Epithelial cell of esophagus (primary cell): ENCODE results near the gene KRTAP5-1.
"Not testable (repeated sequence)": the region's sequence is repeated elsewhere in the genome, so short reads cannot be mapped to it uniquely, and the experiment has no call there.

Experiments used
- DNase-seq: peaks from one replicate; pipeline ENCODE4 v3.0.0; 2010; ENCODE audit warnings: low read depth
- H3K4me3 ChIP-seq: 2 replicates; pipeline ENCODE4 v1.5.1; 2011; ENCODE audit warnings: mild to moderate bottlenecking, low read length, control low read depth
- CTCF ChIP-seq: IDR thresholded peaks from 2 replicates; pipeline ENCODE4 v1.5.1; 2011; ENCODE audit warnings: low read depth, mild to moderate bottlenecking, low read length, control low read depth, inconsistent platforms; ENCODE audit not compliant: insufficient read depth; ENCODE audit errors: missing control alignments

The KRTAP5-1 gene, protein sequence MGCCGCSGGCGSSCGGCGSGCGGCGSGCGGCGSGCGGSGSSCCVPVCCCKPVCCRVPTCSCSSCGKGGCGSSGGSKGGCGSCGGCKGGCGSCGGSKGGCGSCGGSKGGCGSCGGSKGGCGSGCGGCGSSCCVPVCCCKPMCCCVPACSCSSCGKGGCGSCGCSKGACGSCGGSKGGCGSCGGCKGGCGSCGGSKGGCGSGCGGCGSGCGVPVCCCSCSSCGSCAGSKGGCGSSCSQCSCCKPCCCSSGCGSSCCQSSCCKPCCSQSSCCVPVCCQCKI

DNA sequence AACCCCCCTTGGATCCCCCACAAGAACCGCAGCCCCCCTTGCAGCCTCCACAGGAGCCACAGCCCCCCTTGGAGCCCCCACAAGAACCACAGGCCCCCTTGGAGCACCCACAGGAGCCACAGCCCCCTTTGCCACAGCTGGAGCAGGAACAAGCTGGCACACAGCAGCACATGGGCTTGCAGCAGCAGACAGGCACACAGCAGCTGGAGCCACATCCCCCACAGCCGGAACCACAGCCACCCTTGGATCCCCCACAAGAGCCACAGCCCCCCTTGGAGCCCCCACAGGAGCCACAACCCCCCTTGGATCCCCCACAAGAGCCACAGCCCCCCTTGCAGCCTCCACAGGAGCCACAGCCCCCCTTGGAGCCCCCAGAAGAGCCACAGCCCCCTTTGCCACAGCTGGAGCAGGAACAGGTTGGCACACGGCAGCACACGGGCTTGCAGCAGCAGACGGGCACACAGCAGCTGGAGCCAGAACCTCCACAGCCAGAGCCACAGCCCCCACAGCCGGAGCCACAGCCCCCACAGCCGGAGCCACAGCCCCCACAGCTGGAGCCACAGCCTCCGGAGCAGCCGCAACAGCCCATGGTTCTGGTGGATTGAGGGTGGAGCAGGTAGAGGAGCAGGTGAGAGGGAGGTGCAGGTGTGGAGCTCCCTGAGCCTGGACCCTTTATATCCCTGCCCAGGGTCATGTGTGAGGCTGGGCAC lies at the start of gene KRTAP5-1:
Gene KRTAP5-1 (minus strand): TSS at position 623 of the 710 bp plus-strand sequence. CDS start 34 bp downstream, at position 589.
- DNase-seq, H3K4me3 ChIP-seq: not testable (repeated sequence)

- no peak for DNase-seq
- no peak for TF ChIP-seq CTCF
- no peak overlapping the region for H3K4me3 ChIP-seq
These were observed 48.8 kb upstream of the KRTAP5-1 start for GRCh38 chr11:1633864-1634263.

GRCh38 chr11:1632053-1632714 lies 47.1 kb upstream of the KRTAP5-1 start:
- TF ChIP-seq CTCF: no peak
- no peak for DNase-seq
- no peak overlapping the region for H3K4me3 ChIP-seq

GRCh38 chr11:1631066-1631568 lies 46.0 kb upstream of the KRTAP5-1 start:
- H3K4me3 ChIP-seq: no peak overlapping the region
- no peak for TF ChIP-seq CTCF
- no peak for DNase-seq

DNA sequence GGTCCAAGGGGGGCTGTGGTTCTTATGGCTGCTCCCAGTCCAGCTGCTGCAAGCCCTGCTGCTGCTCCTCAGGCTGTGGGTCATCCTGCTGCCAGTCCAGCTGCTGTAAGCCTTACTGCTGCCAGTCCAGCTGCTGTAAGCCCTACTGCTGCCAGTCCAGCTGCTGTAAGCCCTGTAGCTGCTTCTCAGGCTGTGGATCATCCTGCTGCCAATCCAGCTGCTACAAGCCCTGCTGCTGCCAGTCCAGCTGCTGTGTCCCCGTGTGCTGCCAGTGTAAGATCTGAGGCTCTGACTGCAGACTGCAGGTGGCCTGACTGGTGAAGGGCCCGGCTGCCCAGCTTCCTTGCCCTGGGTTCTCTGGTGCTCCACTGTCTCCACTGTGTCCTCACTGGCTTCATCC lies 45.2 kb upstream of the KRTAP5-1 start:
- H3K4me3 ChIP-seq: no peak overlapping the region
- no peak for DNase-seq
- no peak for TF ChIP-seq CTCF

DNA sequence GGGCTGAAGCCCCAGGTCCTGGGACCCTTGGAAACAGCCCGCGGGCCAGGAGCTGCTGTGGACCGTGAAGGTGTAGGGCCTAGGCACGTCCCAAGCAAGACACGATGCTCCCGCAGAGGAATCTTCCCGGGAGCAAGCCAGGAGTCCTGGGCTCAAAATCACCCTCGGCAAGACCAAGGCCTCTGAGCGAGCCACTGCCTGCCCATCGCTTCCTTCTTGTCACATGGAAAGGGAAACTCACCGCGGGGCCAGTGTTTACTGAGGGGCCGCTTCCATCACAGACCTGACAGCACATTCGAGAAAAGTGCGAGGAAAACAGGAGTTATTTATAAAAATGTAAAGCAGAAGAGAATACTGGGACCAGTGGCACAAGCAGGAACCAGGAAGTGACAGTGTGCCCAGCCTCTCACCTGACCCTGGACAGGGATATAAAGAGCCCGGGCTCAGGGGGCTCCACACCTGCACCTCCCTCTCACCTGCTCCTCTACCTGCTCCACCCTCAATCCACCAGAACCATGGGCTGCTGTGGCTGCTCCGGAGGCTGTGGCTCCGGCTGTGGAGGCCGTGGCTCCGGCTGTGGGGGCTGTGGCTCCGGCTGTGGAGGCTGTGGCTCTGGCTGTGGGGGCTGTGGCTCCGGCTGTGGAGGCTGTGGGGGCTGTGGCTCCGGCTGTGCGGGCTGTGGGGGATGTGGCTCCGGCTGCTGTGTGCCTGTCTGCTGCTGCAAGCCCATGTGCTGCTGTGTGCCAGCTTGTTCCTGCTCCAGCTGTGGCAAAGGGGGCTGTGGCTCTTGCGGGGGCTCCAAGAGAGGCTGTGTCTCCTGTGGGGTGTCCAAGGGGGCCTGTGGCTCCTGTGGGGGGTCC lies 44.5 kb upstream of the KRTAP5-1 start, which contains the start of gene KRTAP5-5:
Gene KRTAP5-5 (plus strand): TSS at position 450 of the 860 bp plus-strand sequence. CDS start 66 bp downstream, at position 516.
- DNase-seq: no peak
- no peak within 1 kb of the TSS for H3K4me3 ChIP-seq
- no peak for TF ChIP-seq CTCF
